Muscle of back (tissue), 11 donors: Measurements from ENCODE around the gene MVP. TPM values are rescaled to one million over a fixed set of nuclear protein-coding genes. Genes with fewer than 3 reads are reported as not detected.
A peak's percentile ranks its signal among the peaks of the same experiment; 100 is the strongest.
"Not testable (repeated sequence)": the region's sequence is repeated elsewhere in the genome, so short reads cannot be mapped to it uniquely, and the experiment has no call there.

Experiments
- DNase-seq, 3 donors: peaks; one replicate each; pipeline versions ENCODE4 v3.0.0 to v3.0.0-alpha.2; 2013
- polyA plus RNA-seq, 10 donors: library from polyadenylated mRNA; unstranded; fragments of 120-200 nt; gene quantifications; one replicate each; pipeline ENCODE4 v1.2.1, GENCODE V29; 2013; ENCODE audit not compliant: insufficient read length in 10 of 10

Gene MVP
- polyA plus RNA-seq, 10 donors = 15.8 to 31.4 (median 18.7) TPM

DNA sequence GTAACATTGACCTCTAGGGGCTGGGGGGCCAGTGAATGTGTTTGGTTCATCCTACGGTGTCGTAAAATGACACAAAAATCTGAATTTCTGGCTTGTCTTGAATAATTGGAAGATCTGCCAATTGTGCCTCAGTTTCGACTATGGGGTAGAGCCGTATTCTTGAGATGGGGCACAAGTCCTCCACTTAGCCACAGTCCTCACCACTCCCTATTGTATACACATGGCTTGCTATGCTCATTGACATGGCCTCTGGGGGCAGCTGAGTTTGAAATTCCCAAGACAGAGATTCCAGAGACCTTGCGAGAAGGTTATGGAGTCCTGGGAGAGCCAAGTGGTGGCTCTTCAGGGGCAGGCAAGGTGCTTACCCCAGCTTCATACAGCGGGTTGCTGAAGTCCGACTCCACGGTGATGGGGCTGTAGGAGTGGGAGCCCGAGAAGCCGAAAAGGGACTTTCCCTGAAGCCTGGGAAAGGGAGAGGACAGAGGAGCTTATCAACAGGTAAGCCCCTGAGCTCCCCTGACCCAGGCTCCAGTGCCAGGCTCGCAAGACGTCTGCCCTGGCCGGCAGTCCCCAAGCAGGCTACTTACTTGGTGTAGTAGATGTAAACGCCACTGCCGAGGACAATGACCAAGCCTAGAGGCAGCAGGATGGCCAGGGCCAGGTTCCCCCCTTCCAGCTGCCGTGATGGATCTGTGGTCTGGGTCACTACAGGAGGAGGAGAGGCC lies 51.7 kb downstream of the MVP start:
- DNase-seq = no peak

- DNase-seq = no peak
Observed at GRCh38 chr16:29873319-29873718, 53.1 kb downstream of the MVP start.

DNA sequence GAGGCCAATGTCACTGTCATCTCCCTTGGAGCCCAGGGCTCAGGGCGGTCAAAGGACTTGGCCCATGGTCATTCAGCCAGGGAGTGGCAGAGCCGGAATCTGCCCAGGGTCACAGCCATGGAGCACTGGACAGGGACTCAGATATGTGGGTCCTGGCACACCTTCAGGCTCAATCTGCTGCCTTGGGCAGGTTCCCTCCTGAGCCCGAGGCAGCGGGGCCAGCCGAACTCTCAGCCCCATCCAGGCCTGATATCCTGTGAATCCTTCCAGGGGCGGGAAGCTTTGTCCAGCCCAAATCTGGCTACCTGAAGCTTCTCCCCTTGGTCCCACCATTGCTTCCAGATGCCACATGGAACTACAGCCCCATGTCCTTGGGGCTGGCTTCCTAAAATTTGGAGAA lies 54.9 kb downstream of the MVP start:
- no peak for DNase-seq

GRCh38 chr16:29876217-29876593 lies 55.9 kb downstream of the MVP start:
- DNase-seq = no peak

GRCh38 chr16:29876594-29877249 lies 56.5 kb downstream of the MVP start:
- DNase-seq = no peak

DNA sequence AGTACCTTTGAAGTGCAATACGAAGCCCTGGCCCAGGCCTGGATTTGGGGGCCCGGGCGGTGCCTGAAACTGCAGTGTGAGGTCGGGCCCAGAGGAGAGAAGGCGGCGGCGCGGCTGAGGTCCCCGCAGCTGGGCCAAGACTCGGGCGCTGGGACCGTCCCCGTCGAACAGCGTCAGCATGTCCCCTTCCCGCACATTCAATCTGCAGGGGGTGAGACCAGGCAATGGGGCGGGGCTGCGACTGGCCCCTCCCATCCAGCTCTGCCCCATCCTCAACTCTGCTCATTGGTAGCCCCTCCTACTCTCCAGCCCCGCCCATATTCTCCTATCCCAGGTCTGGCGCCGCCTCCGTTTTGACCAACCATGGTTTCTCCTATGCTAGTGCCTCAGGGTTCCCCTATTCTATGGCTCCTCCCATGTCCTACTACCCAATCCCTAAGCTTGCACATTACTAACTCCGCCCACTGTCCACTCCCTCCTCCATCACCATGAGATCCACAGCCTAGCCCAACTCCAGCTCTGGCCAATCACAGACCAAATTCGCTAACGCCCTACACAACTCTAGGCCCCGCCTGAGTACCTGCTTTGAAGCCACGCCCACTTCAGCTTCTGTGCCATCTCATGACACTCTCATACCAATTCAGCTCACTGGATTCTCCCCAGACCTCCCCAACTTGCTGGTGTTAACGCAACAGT lies 57.2 kb downstream of the MVP start:
- no peak for DNase-seq

DNA sequence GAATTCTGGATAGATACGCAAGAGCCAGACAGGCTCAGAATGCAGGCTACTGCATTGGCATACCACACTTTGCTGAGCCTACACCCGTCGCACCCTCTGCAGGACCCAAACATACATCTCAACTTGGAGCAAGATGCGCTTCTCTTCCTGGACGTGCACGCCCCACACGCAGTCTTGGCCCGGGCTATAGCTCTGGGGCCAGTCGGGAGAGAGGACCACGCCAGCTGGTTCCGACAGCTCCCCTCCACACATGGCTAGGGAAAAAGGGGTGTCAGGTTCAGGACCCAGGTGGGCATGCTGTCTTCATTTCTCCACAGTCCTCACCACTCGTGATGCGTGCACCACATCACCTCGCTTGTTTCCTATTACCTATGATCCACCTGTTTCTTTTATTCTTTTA lies 57.9 kb downstream of the MVP start:
- no peak for DNase-seq

DNA sequence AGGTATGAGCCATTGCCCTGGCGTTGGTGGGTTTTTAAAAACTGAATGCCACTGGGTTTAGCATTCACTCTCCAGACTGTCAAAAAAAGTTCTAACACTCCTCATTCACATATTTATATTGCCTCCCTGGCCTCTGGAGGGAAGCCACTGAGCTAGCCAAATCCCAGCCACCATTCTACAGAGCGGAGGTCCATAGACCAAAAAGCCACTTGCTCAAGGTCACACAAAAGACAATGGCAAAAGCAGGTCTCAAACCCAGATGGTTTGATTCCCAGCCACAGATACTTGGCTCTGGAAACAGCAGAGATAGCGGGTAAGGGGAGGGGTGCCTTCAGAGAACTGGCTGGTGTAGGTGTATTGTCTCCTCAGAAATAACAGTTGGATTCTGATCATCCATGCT lies 60.8 kb downstream of the MVP start:
- no peak for DNase-seq

- no peak for DNase-seq
Observed at GRCh38 chr16:29883987-29884386, 63.7 kb downstream of the MVP start.

DNA sequence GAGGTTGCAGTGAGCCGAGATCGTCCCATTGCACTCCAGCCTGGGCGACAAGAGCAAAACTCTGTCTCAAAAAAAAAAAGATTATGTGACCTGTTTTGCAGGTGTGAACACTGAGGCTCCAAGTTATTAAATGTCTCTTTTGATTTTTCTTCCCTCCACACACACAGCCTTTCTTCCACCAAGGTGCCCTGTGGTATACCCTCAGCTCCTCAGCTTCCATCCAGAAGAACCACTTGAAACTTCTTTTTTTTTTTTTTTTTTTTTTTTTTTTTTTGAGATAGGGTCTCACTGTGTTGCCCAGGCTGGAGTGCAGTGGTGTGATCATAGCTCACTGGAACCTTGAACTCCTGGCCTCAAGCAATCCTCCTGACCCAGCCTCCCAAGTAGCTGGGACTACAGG lies 69.1 kb downstream of the MVP start:
- not testable (repeated sequence) for DNase-seq

- DNase-seq = peak in 1 of 3 donors; percentile 47
Observed at GRCh38 chr16:29891525-29892457, 71.5 kb downstream of the MVP start.

- DNase-seq = no peak
Observed at GRCh38 chr16:29892458-29892813, 72.2 kb downstream of the MVP start.

DNA sequence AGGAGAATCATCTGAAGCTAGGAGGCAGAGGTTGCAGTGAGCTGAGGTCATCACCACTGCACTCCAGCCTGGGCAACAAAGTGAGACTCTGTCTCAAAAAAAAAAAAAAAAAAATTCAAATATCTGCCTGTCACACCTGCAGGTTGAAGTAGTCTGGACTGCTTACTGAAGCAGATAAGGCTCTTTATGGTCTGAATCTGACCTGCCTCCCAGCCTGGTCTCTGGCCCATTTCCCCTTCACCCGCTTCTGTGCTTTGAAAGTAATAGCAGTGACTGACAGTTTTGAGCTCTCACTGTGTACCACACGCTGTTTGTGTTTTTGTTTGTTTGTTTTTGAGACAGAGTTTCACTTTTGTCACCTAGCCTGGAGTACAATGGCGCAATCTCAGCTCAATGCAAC lies 73.3 kb downstream of the MVP start:
- DNase-seq = no peak

DNA sequence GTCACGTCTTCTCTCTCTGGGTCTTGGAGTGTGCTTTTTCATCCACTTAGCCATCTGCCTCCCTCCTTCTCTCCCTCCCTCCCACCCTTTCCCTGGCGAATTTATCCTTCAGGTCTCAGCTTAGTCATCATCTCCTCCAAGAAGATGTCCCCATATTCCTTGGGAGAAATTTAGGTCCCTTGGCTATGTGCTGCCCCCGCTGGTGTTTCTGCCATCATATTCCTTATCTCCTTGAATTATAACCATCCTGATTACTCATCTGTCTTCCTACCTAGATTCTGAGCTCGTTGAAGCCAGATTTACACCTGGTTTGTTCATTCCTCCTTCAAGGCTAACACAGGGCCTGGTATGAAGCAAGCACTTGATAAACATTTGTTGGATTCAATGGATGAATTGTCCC lies 74.1 kb downstream of the MVP start:
- DNase-seq = no peak

DNA sequence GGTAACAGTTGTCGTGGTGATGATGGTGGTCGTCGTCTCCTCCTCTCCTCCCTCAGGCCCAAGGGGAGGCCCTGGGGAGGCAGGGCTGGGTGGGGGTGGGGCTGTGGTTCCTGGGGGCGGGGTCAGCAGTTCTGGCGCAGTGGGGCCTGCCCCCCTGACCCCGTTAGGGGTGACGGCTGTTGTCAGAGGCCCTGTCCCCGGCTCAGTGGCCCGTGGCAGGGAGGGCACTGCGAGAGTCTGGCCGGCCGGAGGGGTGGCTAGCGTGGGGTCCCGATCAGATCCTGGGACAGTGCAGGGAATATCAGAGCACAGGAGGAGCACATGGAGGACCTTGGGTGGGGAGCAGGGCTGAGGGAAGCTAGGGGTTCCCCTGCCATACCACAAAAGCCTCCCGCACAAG lies 76.6 kb downstream of the MVP start:
- DNase-seq = no peak

- DNase-seq = no peak
Observed at GRCh38 chr16:29897333-29897732, 77.1 kb downstream of the MVP start.

Other genes with a start within 250 kb of the MVP start
- 1 to 10 TPM in 6 of 10 donors, under 1 TPM in 4; 0.51 to 5.1 (median 1.2) TPM for gene SPN, start 157.2 kb upstream of the MVP start, polyA plus RNA-seq
- gene QPRT, start 141.3 kb upstream of the MVP start, polyA plus RNA-seq = 10 to 100 TPM; 47.6 to 64.3 (median 57.5) TPM
- 1 to 10 TPM in 1 of 10 donors, under 1 TPM in 9; 0.10 to 3.2 (median 0.26) TPM for gene C16orf54, start 74.5 kb upstream of the MVP start, polyA plus RNA-seq
- under 1 TPM in 1 of 10 donors, not detected in 9; 0.07 TPM for gene ZG16, start 42.2 kb upstream of the MVP start, polyA plus RNA-seq
- gene KIF22, start 29.7 kb upstream of the MVP start, polyA plus RNA-seq = 10 to 100 TPM; 25.2 to 51.3 (median 29.4) TPM
- gene MAZ, start 13.9 kb upstream of the MVP start, polyA plus RNA-seq = 100 to 1,000 TPM; 191 to 282 (median 243) TPM
- gene PRRT2, start 8.3 kb upstream of the MVP start, polyA plus RNA-seq = 10 to 100 TPM in 9 of 10 donors, 1 to 10 TPM in 1; 8.4 to 28.3 (median 12.6) TPM
- gene PAGR1, start 4.3 kb upstream of the MVP start, polyA plus RNA-seq = 10 to 100 TPM; 21.5 to 37.3 (median 28.2) TPM
- 10 to 100 TPM; 31.4 to 50.1 (median 38.6) TPM for gene CDIPT, start 42.8 kb downstream of the MVP start, polyA plus RNA-seq
- 1 to 10 TPM in 9 of 10 donors, under 1 TPM in 1; 0.87 to 4.2 (median 1.8) TPM for gene SEZ6L2, start 79.1 kb downstream of the MVP start, polyA plus RNA-seq
- under 1 TPM; 0.19 to 0.79 (median 0.46) TPM for gene ASPHD1, start 80.0 kb downstream of the MVP start, polyA plus RNA-seq
- gene KCTD13, start 105.8 kb downstream of the MVP start, polyA plus RNA-seq = 10 to 100 TPM in 5 of 10 donors, 1 to 10 TPM in 5; 7.8 to 14.5 (median 9.9) TPM
- gene TMEM219, start 141.6 kb downstream of the MVP start, polyA plus RNA-seq = 10 to 100 TPM; 54.7 to 68.3 (median 61.6) TPM
- gene TAOK2, start 153.4 kb downstream of the MVP start, polyA plus RNA-seq = 10 to 100 TPM; 25.1 to 39.2 (median 32.9) TPM
- 10 to 100 TPM in 9 of 10 donors, 1 to 10 TPM in 1; 9.5 to 19.3 (median 12.7) TPM for gene HIRIP3, start 175.2 kb downstream of the MVP start, polyA plus RNA-seq
- gene INO80E, start 175.8 kb downstream of the MVP start, polyA plus RNA-seq = 10 to 100 TPM; 26.6 to 41.4 (median 30.4) TPM
- 1 to 10 TPM in 4 of 10 donors, under 1 TPM in 6; 0.48 to 1.8 (median 0.92) TPM for gene DOC2A, start 190.6 kb downstream of the MVP start, polyA plus RNA-seq
- not detected for gene C16orf92, start 202.7 kb downstream of the MVP start, polyA plus RNA-seq
- gene TLCD3B, start 210.8 kb downstream of the MVP start, polyA plus RNA-seq = 1 to 10 TPM in 3 of 10 donors, under 1 TPM in 7; 0.44 to 1.9 (median 0.95) TPM
- 1,000 to 10,000 TPM; 1,170 to 2,766 (median 2,118) TPM for gene ALDOA, start 245.3 kb downstream of the MVP start, polyA plus RNA-seq